ENCODE results near the gene SH3BGR. TPM values are rescaled to one million over a fixed set of nuclear protein-coding genes. Genes with fewer than 3 reads are reported as not detected.

SH3BGR gene
- total RNA-seq, 2 donors from 2014 or later: 14.6 to 24.9 TPM

DNA sequence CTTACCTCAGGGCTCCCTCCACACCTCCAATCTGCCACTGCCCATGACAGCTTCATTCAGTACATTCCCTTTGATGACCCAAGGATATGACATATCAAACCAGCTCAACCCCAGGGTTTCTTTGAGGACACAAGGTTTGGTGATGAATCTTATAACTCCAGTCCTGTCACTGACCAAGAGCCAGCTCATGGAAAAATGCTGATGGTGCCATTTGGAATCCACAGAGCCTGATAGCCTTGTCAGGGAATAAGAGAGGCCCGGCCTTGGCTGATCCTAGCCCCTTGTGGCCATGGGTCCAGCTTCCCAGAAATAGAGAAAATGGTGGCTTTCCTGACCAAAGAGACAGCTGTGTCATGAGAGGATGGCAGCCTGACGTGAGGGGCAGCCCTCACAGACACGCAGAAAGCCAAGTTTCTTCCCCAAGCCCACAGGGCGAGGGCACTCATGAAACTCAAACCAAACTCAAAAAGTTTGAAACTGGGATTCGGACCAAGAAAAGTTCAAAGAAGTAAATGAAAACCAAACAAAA is 75.4 kb downstream of the SH3BGR start:
- no peaks in the 10 kb centered on the region for H3K9me3 ChIP-seq
- TF ChIP-seq, protein P1, sequence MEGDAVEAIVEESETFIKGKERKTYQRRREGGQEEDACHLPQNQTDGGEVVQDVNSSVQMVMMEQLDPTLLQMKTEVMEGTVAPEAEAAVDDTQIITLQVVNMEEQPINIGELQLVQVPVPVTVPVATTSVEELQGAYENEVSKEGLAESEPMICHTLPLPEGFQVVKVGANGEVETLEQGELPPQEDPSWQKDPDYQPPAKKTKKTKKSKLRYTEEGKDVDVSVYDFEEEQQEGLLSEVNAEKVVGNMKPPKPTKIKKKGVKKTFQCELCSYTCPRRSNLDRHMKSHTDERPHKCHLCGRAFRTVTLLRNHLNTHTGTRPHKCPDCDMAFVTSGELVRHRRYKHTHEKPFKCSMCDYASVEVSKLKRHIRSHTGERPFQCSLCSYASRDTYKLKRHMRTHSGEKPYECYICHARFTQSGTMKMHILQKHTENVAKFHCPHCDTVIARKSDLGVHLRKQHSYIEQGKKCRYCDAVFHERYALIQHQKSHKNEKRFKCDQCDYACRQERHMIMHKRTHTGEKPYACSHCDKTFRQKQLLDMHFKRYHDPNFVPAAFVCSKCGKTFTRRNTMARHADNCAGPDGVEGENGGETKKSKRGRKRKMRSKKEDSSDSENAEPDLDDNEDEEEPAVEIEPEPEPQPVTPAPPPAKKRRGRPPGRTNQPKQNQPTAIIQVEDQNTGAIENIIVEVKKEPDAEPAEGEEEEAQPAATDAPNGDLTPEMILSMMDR (IDR thresholded peaks at IDR 0.05): no peak
- H3K27me3 ChIP-seq (replicated peaks; ENCODE audit: insufficient read depth): no peaks in the 10 kb centered on the region
- H3K4me3 ChIP-seq: no peak overlapping the region
- DNase-seq (ENCODE audit: low spot score): no peak
- no peak overlapping the region for H3K27ac ChIP-seq
- peaks cover 0 to 16% of the 10 kb centered on the region in 2 donors for H3K4me1 ChIP-seq (ENCODE audit: control insufficient read depth in 1 of 2, low read depth in 2 of 2)
- no peak for ATAC-seq (ENCODE audit: insufficient number of reproducible peaks, low FRiP score, low read depth)
- no peaks in the 10 kb centered on the region for H3K36me3 ChIP-seq

DNA sequence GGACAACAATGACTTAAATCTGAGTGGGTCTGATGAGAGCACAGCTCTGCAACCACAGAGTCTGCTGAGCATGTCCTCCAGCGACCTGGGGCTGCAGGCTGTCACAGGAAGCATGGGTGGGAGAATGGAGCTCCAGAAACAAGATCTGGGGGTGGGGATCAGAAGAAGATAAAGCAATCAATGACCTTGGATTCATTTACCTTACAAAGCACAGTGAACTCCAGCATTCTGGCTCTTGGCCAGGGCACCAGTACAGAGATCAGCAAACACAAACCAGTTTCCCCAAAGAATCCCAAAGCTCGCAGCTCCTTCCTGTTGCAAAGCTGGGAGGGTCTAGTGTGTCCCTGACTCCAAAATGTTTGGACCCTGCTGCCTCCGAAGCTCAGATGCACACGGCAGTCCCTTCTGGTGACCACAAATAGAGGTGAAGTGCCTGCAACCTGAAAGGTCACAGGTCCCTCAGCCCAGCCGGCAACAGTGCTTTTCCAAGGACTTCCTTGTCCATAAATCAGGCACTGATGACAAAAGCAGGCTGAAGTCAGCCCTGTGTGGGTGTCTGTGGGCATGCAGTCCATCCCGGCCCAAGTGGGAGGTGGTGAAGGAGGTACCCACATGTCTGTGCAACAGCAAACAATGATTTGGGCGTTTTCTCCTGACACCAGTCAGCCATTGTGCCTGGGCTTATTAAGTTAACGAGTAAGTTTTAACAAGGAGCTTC is 76.1 kb downstream of the SH3BGR start:
- DNase-seq (ENCODE audit: low spot score) (no peak), ATAC-seq (ENCODE audit: insufficient number of reproducible peaks, low FRiP score, low read depth) (no peak)
- Histone ChIP-seq H3K36me3 (no peaks in the 10 kb centered on the region), H3K27ac (no peak overlapping the region), H3K27me3 (replicated peaks; ENCODE audit: insufficient read depth) (no peaks in the 10 kb centered on the region), H3K4me1 (ENCODE audit: control insufficient read depth in 1 of 2, low read depth in 2 of 2) (peaks cover 0 to 16% of the 10 kb centered on the region in 2 donors), H3K4me3 (no peak overlapping the region), H3K9me3 (no peaks in the 10 kb centered on the region)
- TF ChIP-seq, protein P1 (IDR thresholded peaks at IDR 0.05): no peak

DNA sequence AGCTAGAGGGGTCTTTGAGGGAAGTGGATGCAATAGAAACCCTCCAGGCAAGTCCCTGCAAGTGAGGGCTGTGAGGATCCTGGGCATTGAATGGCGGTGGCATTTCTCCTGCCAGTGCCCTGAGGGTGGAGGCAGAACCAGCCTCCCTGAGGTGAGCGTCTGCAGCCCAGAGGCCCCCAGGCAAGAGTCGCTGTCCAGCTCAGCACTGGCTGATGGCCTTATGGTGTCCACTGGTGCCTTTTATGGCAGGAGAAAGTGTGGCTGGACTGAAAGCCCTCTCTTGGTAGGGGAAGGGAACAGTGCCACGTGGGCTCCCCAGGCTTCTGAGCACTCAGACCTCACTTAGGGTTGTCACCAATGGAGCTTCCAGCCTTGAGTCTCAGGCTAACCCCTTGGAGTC is 77.3 kb downstream of the SH3BGR start:
- TF ChIP-seq, protein P1 (IDR thresholded peaks at IDR 0.05): no peak
- Histone ChIP-seq H3K27me3 (replicated peaks; ENCODE audit: insufficient read depth) (no peaks in the 10 kb centered on the region), H3K27ac (no peak overlapping the region), H3K9me3 (no peaks in the 10 kb centered on the region), H3K4me1 (ENCODE audit: control insufficient read depth in 1 of 2, low read depth in 2 of 2) (peaks cover 0 to 6% of the 10 kb centered on the region in 2 donors), H3K4me3 (no peak overlapping the region), H3K36me3 (no peaks in the 10 kb centered on the region)
- DNase-seq (ENCODE audit: low spot score) (no peak), ATAC-seq (ENCODE audit: insufficient number of reproducible peaks, low FRiP score, low read depth) (no peak)

DNA sequence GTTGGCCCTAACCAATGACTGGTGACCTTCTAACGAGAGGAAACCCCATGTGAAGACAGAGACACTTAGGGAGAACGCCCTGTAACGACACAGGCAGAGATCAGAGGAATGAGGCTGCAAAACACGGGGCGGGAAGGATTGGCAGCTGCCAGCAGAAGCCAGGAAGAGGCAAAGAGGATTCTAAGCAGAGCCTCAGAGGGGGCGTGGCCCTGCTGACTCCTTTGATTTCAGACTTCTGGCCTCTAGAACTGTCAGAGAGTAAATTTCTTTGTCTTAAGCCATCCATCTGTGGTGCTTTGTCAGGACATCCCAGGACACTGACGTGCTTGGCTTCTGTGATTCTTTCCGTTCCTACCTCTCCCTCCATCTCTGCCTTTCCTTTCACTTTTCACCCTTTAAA is 79.3 kb downstream of the SH3BGR start:
- Histone ChIP-seq H3K4me3 (no peak overlapping the region), H3K36me3 (no peaks in the 10 kb centered on the region), H3K4me1 (ENCODE audit: control insufficient read depth in 1 of 2, low read depth in 2 of 2) (no peaks in the 10 kb centered on the region), H3K27me3 (replicated peaks; ENCODE audit: insufficient read depth) (no peaks in the 10 kb centered on the region), H3K27ac (no peak overlapping the region), H3K9me3 (no peaks in the 10 kb centered on the region)
- TF ChIP-seq, protein P1 (IDR thresholded peaks at IDR 0.05): no peak
- DNase-seq (ENCODE audit: low spot score) (no peak), ATAC-seq (ENCODE audit: insufficient number of reproducible peaks, low FRiP score, low read depth) (no peak)

DNA sequence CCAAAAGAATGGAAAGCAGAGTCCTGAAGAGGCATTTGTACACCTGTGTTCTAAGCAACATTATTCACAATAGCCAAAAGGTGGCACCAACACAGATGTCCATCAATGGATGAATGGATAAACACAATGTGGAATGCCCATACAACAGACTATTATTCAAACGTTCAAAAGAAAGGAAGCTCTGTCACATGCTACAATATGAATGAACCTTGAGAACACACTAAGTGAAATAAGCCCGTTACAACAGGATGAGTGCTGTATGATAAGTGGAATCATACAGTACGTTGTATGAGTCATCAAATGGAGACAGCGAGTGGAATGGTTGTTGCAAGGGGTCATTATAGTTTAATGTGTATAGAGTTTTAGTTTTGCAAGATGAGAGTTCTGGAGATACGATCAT is 80.1 kb downstream of the SH3BGR start:
- H3K27ac ChIP-seq: no peak overlapping the region
- H3K27me3 ChIP-seq (replicated peaks; ENCODE audit: insufficient read depth): no peaks in the 10 kb centered on the region
- TF ChIP-seq, protein P1 (IDR thresholded peaks at IDR 0.05): no peak
- H3K36me3 ChIP-seq: no peaks in the 10 kb centered on the region
- H3K4me3 ChIP-seq: no peak overlapping the region
- H3K4me1 ChIP-seq (ENCODE audit: control insufficient read depth in 1 of 2, low read depth in 2 of 2): no peaks in the 10 kb centered on the region
- H3K9me3 ChIP-seq: no peaks in the 10 kb centered on the region
- no peak for ATAC-seq (ENCODE audit: insufficient number of reproducible peaks, low FRiP score, low read depth)
- no peak for DNase-seq (ENCODE audit: low spot score)
